Activated T-helper 1 cell treated with anti-CD3 and anti-CD28 coated beads, Interleukin-2, amount 50 U/mL, for 16 hours (primary cell): ENCODE data around the gene GET3.

ENCODE experiments used
- DNase-seq, 2 donors: peaks; one replicate each; pipeline ENCODE4 v3.0.0-alpha.2; 2020; ENCODE audit warnings: low read depth in 1 of 2, low spot score in 1 of 2

Gene GET3

GRCh38 chr19:12750851-12751250, 13.6 kb downstream of the GET3 start:
- no peak for DNase-seq

GRCh38 chr19:12751635-12752034, 14.3 kb downstream of the GET3 start, which contains the start of gene BEST2:
Gene BEST2, plus strand, starts transcription at chr19:12751791. Its CDS starts 802 bp downstream, at chr19:12752593.
- no peak for DNase-seq

- DNase-seq, result no peak
Observed at GRCh38 chr19:12752056-12752781, 14.9 kb downstream of the GET3 start.

- DNase-seq, result no peak
Observed at GRCh38 chr19:12754465-12755196, 17.3 kb downstream of the GET3 start.

- DNase-seq, result no peak
Observed at GRCh38 chr19:12756150-12756883, 19.0 kb downstream of the GET3 start.

- DNase-seq, result peak; percentile 35 to 53
Observed at GRCh38 chr19:12757544-12758274, 20.4 kb downstream of the GET3 start.

- no peak for DNase-seq
Observed at GRCh38 chr19:12759686-12760085, 22.4 kb downstream of the GET3 start.

- no peak for DNase-seq
Observed at GRCh38 chr19:12763100-12763499, 25.8 kb downstream of the GET3 start.

GRCh38 chr19:12764698-12765097, 27.4 kb downstream of the GET3 start:
- no peak for DNase-seq

- DNase-seq, result peak in 1 of 2 donors; percentile 72
Observed at GRCh38 chr19:12766051-12766521, 28.8 kb downstream of the GET3 start.

GRCh38 chr19:12767150-12767549, 29.9 kb downstream of the GET3 start:
- no peak for DNase-seq

- DNase-seq, result no peak
Observed at GRCh38 chr19:12767666-12768065, 30.4 kb downstream of the GET3 start.

GRCh38 chr19:12769689-12770088, 32.4 kb downstream of the GET3 start:
- DNase-seq, result peak in 1 of 2 donors; percentile 57

- no peak for DNase-seq
Observed at GRCh38 chr19:12770922-12771321, 33.6 kb downstream of the GET3 start.

GRCh38 chr19:12772323-12772722, 35.0 kb downstream of the GET3 start:
- no peak for DNase-seq

- DNase-seq, result no peak
Observed at GRCh38 chr19:12773571-12773970, 36.3 kb downstream of the GET3 start.

- no peak for DNase-seq
Observed at GRCh38 chr19:12774588-12775555, 37.6 kb downstream of the GET3 start, which contains the start of gene HOOK2. Gene HOOK2, minus strand, starts transcription at chr19:12775552. Its CDS starts 103 bp downstream, at chr19:12775449.

GRCh38 chr19:12777217-12778016, 40.1 kb downstream of the GET3 start:
- peak; percentile 66 to 75 for DNase-seq
